OCI-LY3 (cell line): ENCODE measurements around the gene HERC6.

Experiments used
- H2AFZ ChIP-seq: fragments of 200-600, 300-600 bp; shearing (Covaris generic); 2 replicates; pipeline ENCODE4 v1.6.0; 2014; ENCODE audit warnings: antibody characterized with exemption, low read depth, low read length
- H3K27ac ChIP-seq: fragments of 200-600, 300-600 bp; sonication (generic); 2 replicates; pipeline ENCODE4 v1.5.1; 2014; ENCODE audit warnings: mild to moderate bottlenecking, low read length, moderate library complexity, mixed read lengths
- H3K27me3 ChIP-seq: fragments of 200-600, 300-600 bp; sonication (generic); 2 replicates; pipeline ENCODE4 v1.6.1; 2014; ENCODE audit warnings: low read depth, low read length, mixed read lengths
- H3K36me3 ChIP-seq: fragments of 200-600, 300-600 bp; sonication (generic); replicated peaks from 2 replicates; pipeline ENCODE3; 2014; ENCODE audit warnings: low read depth, low read length, mixed read lengths
- H3K4me1 ChIP-seq: fragments of 300-600, 200-600 bp; sonication (generic); 2 replicates; pipeline ENCODE4 v1.6.1; 2014; ENCODE audit warnings: low read length, mixed read lengths
- H3K4me2 ChIP-seq: fragments of 200-600, 300-600 bp; sonication (generic); 2 replicates; pipeline ENCODE4 v1.6.1; 2014; ENCODE audit warnings: low read length, mixed read lengths
- H3K4me3 ChIP-seq: fragments of 300-600, 200-600 bp; sonication (generic); 2 replicates; pipeline ENCODE4 v1.5.1; 2014; ENCODE audit warnings: antibody characterized with exemption, mild to moderate bottlenecking, low read length, moderate library complexity
- H3K79me2 ChIP-seq: fragments of 300-600, 200-600 bp; shearing (Covaris generic); 2 replicates; pipeline ENCODE4 v1.6.1; 2014; ENCODE audit warnings: mild to moderate bottlenecking, low read length, mixed read lengths
- H3K9ac ChIP-seq: fragments of 300-600, 200-600 bp; shearing (Covaris generic); 2 replicates; pipeline ENCODE4 v1.6.0; 2014; ENCODE audit warnings: mild to moderate bottlenecking, low read length, moderate library complexity
- H3K9me3 ChIP-seq: fragments of 200-600, 300-600 bp; shearing (Covaris generic); 2 replicates; pipeline ENCODE4 v1.6.1; 2014; ENCODE audit warnings: low read length, mixed read lengths; ENCODE audit not compliant: insufficient read depth
- H4K20me1 ChIP-seq: fragments of 200-600, 300-600 bp; sonication (generic); 2 replicates; pipeline ENCODE4 v1.6.1; 2016; ENCODE audit warnings: low read length, mixed read lengths; ENCODE audit not compliant: insufficient read depth
- CTCF ChIP-seq: fragments of 200-600, 300-600 bp; sonication (generic); IDR thresholded peaks from 2 replicates; pipeline ENCODE4 v1.5.1; 2014; ENCODE audit warnings: antibody characterized with exemption, low read length, low read depth
- EZH2phosphoT487 ChIP-seq: fragments of 200-600 bp; shearing (Covaris generic); IDR thresholded peaks from 2 replicates; pipeline ENCODE4 v1.6.1; 2018; ENCODE audit warnings: antibody characterized with exemption, mixed run types, low read depth

The HERC6 gene

GRCh38 chr4:88409789-88410188 lies 31.1 kb downstream of the HERC6 start:
- H3K4me3 ChIP-seq = no peak overlapping the region
- no peak overlapping the region for H3K4me2 ChIP-seq
- no peaks in the 10 kb centered on the region for H4K20me1 ChIP-seq
- H3K27me3 ChIP-seq = no peaks in the 10 kb centered on the region
- H2AFZ ChIP-seq = no peak overlapping the region
- H3K79me2 ChIP-seq = no peaks in the 10 kb centered on the region
- peaks cover 7% of the 10 kb centered on the region for H3K4me1 ChIP-seq
- no peak overlapping the region for H3K9ac ChIP-seq
- TF ChIP-seq EZH2phosphoT487 (no peak), CTCF (no peak)
- H3K9me3 ChIP-seq = no peaks in the 10 kb centered on the region
- H3K27ac ChIP-seq = no peak overlapping the region
- no peaks in the 10 kb centered on the region for H3K36me3 ChIP-seq

- H3K27ac ChIP-seq = no peak overlapping the region
- peaks cover 7% of the 10 kb centered on the region for H3K4me1 ChIP-seq
- no peaks in the 10 kb centered on the region for H3K27me3 ChIP-seq
- peak overlapping the region; percentile 5; the same call in 1 of the 2 replicates for H3K4me2 ChIP-seq
- no peak overlapping the region for H3K4me3 ChIP-seq
- TF ChIP-seq CTCF (no peak), EZH2phosphoT487 (no peak)
- no peaks in the 10 kb centered on the region for H4K20me1 ChIP-seq
- 0 out of 2 replicates have a peak overlapping the region, but pooled peaks have one; percentile 61 for H2AFZ ChIP-seq
- H3K79me2 ChIP-seq = no peaks in the 10 kb centered on the region
- no peak overlapping the region for H3K9ac ChIP-seq
- H3K9me3 ChIP-seq = no peaks in the 10 kb centered on the region
- no peaks in the 10 kb centered on the region for H3K36me3 ChIP-seq
Measured at GRCh38 chr4:88411491-88412096, 32.9 kb downstream of the HERC6 start.

GRCh38 chr4:88413801-88414200 lies 35.1 kb downstream of the HERC6 start:
- TF ChIP-seq EZH2phosphoT487 (no peak), CTCF (no peak)
- Histone ChIP-seq H3K27ac (no peak overlapping the region), H3K9me3 (no peaks in the 10 kb centered on the region), H3K36me3 (no peaks in the 10 kb centered on the region), H3K4me3 (no peak overlapping the region), H3K27me3 (no peaks in the 10 kb centered on the region), H2AFZ (no peak overlapping the region), H4K20me1 (no peaks in the 10 kb centered on the region), H3K79me2 (no peaks in the 10 kb centered on the region), H3K9ac (no peak overlapping the region), H3K4me1 (peaks cover 7% of the 10 kb centered on the region), H3K4me2 (no peak overlapping the region)

GRCh38 chr4:88414755-88415154 lies 36.1 kb downstream of the HERC6 start:
- H3K4me3 ChIP-seq = no peak overlapping the region
- no peaks in the 10 kb centered on the region for H3K27me3 ChIP-seq
- no peak overlapping the region for H3K27ac ChIP-seq
- H3K9ac ChIP-seq = no peak overlapping the region
- no peak overlapping the region for H3K4me2 ChIP-seq
- TF ChIP-seq EZH2phosphoT487 = no peak
- no peak for TF ChIP-seq CTCF
- no peak overlapping the region for H2AFZ ChIP-seq
- H3K79me2 ChIP-seq = no peaks in the 10 kb centered on the region
- no peaks in the 10 kb centered on the region for H4K20me1 ChIP-seq
- H3K9me3 ChIP-seq = no peaks in the 10 kb centered on the region
- H3K4me1 ChIP-seq = peaks cover 7% of the 10 kb centered on the region
- no peaks in the 10 kb centered on the region for H3K36me3 ChIP-seq
